AG08396 (cell line): ENCODE data around the gene DOCK11.

ENCODE experiments used
- DNase-seq: peaks from one replicate; pipeline ENCODE4 v3.0.0; 2012; ENCODE audit warnings: low spot score, mixed read lengths

DOCK11 gene

DNA sequence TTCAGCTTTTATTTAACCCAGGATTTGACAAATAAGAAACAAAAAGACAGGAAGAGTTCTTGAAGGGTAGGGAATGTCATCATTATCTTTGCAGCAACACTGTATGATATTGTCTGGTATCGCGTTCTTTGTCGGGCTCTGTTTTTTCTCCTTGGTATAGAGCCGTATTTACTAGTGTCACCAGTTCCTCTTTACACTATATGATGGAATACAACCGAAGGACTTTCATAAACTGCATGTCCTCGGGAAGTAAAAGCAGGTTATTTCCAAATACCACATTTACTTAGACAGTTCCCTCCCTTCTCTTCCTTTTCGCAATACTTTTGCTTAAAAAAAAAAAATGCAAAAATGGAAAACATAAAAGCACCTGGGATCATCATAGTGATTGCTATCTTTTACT, 135.2 kb downstream of the DOCK11 start:
- DNase-seq = no peak

DNA sequence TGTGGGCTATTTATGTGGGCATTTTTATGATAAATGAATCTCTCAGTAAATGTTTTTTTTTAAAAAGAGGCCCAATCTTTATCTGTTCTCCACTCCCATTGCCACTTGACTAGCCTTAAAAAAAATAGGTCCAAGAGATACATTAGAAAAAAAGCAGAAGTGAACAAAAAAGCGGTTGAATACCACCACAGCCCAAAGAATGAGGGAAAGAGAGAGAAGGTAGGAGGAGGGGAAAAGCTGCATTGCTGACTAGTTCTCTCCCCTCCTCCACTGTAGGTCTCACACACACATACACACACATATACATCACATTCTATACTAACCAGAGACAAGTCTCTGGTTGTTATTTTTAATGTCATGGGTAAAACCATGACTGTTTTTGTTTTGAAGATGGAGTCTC, 136.0 kb downstream of the DOCK11 start:
- no peak for DNase-seq

DNA sequence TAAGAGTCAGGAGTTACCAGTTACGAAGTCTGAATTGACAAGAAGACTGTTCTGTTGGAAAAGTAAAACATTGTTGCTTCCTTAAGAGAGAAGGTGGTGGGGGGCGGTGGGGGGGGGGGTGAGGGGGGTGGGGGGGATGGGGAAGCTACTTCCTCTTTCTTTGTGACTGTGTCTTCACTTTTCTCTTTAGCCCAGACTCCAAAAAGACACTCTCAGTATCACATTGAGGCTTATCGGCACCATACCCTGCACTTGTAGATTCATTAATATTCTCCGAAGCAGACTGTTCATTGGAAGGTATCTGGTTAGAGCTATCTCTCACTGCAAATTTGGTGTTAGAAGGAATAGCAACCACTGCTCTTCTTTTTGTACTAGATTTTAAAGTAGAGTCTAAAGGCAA, 137.2 kb downstream of the DOCK11 start:
- DNase-seq = no peak

DNA sequence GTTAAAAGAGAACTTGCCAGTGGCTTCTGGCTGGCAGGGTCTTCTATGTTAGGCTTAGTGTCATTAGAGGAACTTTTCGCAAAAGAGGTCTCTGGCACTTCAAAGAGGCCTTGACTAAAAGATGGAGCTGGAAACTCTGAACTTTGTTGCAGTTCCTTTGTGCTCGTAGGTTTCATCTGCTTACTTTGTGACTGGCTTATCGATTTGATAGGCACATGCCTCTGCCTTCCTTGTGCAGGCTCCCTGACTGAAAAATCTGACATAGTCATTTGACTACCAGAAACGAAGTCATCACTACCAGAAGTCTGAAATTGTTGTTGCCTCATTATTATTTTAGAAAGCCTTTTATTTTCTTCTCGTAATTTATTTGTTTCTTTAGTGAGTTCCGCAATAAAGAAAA, 137.9 kb downstream of the DOCK11 start:
- no peak for DNase-seq

DNA sequence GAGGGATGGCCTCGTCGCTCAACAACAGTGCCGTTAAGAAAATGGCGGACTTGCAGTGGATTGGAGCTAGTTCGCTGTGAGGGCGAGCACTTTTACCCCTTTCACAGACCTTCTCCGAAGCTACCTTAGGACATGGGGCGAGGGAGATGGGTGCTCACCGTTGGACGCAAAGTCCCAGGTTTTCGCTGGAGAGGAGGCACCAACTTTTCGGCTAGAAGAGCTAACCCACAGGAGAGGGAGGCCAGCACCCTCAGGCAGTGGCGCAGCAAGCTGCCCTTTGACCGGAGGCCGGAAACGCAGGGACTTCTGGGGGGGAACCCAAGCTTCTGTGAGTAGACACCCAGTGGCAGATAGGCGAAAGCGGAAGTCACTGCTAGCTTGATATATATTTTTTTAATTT, 138.7 kb downstream of the DOCK11 start:
- no peak for DNase-seq

DNA sequence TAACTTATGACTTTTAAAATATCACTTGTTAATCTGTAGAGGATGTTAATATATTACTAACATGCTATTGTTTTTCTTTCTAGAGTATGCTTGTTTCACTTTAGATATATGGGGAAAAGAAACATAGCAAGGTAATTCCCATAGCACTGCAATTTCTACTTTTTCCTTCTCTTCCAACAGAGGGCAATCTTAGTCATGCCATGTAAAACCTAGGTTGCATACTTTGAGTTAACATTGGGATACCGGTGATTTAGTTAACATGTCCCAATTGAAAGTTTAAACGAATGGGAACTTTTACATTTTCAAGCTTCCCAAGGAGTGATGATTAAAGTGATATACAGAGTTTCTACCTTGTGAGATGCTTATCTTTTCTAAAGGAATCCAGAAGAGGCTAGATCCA, 142.4 kb downstream of the DOCK11 start:
- DNase-seq = no peak

DNA sequence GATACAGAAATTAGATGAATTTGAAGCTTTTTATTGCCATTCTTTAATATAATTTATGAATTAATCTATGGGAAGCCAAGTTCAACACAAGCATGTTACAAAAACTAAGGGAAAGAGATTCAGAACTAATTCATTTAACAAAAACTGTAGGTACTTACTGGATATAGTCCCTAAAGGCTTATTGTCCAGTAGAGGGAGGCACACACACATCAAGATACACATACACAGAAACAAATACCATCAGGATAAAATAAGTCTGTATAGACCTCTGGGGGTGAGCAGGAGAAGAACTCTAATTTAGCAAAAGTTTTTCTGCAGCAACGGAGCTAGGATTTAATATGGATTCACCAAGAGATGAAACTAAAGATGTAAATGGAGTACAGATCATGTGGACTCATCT, 148.8 kb downstream of the DOCK11 start:
- peak; percentile 24 for DNase-seq

DNA sequence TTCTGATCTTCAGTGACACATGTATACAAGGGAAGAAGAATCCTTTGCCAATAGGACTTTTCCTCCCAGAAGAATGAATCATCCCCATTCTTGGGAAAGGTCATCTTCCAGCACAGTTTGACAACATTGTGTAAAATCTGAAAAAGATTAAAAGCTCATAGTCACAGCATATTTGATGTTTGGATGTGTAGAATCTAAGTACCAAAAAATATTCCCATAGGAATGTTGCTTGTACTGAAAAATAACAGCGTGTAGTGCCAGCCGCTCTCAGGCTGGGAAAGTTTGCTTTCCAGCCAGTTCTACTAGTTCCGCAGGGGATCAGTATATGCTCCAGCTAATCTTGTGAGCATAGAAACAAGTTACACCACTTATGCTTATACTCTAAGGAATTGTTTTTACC, 157.1 kb downstream of the DOCK11 start:
- DNase-seq = no peak

DNA sequence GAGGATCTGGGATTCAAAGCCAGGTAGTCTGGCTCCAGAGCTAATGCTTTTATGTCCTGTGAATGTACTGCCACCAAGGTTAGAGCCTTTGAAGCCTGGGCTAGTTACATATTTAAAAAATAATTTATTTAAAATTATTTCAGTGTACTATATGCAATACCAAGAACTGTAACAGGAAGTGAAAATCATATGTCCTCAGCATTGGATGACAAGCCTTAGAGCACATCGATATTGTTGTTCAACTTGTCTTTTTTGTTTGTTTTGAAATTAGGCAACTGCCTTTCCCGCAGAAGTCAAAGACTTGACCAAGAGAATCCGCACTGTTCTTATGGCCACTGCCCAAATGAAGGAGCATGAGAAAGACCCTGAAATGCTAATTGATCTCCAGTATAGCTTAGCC, 158.7 kb downstream of the DOCK11 start:
- no peak for DNase-seq

DNA sequence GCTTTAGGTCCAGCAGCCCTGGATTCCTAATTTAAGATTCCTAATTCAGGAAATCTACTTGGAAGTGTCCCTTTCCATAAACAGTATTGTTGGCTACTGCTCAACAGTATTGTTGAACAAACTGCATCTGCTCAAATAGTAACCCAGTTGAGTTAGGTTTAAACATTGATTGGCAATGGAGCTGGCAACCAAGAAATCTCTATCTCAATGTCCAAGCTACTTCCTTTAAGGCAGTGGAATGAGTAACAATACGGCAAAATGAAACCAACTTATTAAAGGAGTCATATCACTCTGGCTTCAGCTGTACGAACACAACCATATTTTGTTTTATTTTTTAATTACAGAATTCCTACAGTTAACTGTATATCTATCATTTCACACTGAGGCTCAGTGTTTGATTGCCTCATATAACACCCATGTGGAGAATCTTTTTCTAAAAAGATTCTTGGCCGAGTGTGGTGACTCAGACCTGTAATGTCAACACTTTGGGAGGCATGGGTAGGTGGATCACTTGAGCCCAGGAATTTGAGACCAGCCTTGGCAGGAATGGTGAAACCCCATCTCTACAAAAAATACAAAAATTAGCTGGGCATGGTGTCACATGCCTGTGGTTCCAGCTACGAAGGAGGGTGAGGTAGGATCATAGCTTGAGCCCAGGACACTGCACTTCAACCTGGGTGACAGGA, 160.1 kb downstream of the DOCK11 start:
- peak; percentile 7 for DNase-seq

DNA sequence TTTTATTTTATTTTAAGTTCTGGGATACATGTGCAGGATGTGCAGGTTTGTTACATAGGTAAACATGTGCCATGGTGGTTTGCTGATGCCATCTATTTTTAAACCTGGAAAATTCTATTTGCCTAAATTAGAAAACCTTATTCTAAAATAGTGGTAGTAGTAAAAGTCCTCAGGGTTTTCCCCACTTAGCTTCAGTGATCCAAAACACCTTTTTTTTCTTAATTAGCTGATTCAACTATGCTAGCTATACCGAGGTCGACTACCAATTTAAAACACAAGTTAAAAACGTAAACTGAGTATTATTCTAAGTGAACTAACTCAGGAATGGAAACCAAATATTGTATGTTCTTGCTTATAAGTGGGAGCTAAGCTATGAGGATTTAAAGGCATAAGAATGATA, 161.8 kb downstream of the DOCK11 start:
- DNase-seq = no peak

DNA sequence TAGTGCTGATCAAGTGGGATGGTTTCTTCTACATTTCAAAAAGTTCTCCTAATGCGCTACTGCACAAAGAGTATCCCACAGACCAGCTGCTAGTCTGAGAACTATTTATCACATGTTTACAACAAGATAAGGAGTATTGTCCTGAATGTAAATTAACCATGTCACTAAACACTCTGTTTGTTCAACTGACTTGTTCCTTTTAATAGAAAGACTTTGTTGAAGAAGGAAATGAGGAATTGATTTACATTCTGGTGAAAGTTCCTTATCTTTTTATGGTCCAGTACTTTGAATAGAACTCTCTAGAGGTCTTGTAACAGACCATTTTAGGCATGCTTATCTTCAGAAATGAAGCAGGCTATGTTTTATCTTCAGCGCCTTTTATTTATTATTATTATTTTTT, 164.5 kb downstream of the DOCK11 start:
- DNase-seq = no peak

DNA sequence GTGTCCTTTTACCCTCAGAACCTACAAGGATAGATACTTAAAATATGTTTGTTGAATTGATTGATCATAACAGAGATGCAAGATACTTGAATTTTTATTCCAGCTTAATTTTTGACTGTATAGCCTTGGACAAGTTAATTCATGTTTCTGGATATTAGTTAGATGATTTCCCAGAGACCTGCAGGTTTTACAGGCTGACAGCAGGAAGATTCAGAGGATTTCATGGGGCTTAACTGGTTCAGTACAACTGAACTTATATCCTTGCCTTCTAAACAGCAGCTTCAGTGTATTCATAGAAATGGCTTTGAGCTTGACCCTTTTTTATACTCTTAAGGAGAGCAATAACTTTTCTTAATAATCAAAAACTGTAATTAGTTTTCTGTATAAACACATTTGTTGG, 169.6 kb downstream of the DOCK11 start:
- no peak for DNase-seq

DNA sequence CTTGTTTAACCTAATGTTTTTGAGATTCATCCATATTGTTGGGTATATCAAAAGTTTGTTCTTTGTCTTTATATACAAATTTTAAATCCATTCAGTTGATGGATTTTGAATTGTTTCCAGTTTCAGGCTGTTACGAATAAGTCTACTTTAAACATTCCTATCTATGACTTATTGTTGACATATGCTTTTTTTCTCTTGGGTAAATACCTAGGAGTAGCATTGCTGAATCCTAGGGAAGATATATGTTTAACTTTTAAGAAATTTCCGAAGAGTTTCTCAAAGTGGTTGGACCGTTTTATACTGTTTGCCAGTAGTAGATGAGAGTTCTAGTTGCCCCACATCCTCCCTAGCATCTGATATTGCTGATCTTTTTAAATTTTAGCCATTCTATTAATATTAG, 170.9 kb downstream of the DOCK11 start:
- no peak for DNase-seq

DNA sequence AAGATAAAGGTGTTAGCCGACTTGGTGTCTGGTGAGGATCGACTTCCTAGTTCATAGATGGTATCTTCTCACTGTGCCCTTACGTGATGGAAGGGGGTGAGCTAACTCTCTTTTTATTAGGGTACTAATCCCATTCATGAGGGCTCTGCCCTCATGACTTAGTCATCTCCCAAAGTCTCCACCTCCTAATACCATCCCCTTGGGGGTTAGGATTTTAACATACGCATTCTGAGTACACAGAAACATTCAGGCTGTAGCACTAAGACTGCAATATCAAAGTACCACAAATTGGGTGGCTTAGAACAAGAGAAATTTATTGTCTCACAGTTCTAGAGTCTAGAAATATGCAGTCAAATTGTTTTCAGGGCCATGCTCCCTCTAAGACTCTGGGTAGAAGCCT, 173.8 kb downstream of the DOCK11 start:
- no peak for DNase-seq

DNA sequence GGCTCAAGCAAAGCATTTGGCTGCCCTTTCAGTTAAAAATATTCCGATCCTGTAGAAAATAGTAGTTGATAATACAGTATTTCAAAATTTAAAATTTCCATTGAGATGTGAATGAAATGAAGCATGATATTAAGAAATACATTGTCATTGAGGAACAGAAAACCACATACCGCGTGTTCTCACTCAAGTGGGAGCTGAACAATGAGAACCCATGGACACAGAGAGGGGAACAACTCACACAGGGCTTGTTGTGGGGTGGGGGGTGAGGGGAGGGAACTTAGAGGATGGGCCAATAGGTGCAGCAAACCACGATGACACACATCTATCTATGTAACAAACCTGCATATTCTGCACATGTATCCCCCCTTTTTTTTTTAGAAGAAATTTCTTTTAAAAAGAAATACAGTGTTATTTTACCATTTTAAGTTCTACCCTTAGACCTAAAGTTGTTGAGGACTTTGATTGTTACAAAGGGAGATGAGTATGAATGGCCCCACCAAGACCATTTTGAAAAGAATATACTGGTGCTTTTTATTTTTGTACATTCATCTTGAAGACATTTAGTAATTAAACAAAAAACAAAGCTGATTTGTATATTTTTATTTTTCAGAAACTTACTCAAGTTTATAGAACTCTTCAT, 179.8 kb downstream of the DOCK11 start:
- DNase-seq = no peak

DNA sequence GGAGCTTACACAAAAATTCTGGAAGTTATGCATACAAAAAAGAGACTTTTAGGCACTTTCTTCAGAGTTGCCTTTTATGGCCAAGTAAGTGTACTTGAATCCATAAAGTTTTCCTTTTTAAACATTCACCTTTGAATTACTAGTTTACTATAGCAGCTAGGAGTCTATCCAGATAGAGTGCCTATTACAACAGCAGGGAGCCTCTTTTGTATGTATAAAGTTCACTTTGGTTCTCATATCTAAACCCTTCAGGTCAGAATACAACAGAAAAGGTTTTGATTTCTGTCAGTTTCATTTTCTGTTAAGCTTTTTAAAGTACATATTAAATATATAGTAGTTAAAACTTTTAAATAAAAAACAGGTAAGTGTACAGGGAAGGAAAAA, 180.3 kb downstream of the DOCK11 start:
- DNase-seq = no peak

DNA sequence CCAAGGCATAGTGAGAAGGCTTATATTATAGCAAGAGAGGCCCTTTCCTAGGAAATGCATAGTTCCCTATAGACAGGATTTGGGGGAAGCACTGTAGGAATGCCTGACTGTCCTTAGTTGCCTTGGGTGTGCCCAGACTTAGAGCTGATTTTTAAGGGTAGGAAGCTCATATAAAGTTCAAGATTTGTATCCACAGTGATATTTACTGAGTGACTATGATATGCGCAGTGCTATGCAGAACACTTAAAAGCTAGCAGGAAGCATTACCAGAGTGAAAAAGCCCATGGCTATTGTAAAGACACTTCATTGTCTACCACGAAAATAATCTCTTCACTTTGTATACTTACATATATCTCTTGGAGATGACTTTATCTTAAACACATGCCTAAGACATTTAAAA, 181.7 kb downstream of the DOCK11 start:
- no peak for DNase-seq

DNA sequence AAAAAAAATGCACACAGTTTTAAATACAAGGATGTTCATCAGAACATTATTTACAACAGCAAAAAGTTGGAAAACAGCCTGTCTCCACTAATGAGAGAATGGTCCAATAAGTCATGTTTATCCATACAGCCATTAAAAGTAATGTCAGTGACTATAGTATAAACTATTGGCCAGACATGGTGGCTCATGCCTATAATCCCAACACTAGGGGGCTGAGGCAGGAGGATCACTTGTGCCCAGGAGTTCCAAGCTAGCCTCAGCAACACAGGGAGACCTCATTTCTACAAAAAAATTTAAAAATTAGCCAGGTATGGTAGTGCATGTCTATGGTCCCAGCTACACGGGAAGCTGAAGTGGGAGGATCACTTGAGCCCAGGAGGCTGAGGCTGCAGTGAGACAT, 183.7 kb downstream of the DOCK11 start:
- DNase-seq = no peak

DNA sequence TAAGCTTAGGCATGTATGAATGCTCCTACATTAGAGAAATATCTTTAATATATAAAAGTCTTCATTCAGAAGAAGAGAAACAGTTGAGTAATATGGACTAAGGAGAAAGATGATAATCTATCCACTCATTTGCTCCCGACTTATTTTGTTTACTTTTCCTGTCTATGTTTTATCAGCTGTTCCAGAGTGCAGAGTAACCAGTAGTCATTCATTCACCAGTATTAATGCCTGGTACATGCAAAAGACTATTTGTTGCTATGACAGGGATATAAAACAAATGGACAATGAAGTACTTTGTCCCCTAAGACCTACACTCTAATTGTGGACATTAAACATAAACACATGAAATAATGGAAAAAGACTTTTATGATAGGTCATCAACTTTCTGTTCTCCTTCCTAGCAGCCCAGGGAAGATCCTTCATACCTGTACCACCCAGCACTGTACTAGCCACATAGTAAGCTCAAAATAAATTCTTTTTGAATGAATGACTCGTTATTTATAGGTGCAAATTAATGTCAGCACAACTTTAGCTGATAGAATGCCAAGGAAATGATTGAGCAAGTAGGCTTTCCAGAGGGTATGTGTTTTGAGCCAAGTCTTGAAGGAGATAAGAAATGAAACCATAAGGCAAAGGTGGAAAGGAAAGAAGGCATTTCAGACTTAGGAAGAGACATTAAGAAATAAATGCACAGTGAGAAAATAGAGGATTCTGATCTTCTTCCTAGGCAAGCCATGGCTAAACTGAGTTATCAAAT, 186.8 kb downstream of the DOCK11 start:
- no peak for DNase-seq

DNA sequence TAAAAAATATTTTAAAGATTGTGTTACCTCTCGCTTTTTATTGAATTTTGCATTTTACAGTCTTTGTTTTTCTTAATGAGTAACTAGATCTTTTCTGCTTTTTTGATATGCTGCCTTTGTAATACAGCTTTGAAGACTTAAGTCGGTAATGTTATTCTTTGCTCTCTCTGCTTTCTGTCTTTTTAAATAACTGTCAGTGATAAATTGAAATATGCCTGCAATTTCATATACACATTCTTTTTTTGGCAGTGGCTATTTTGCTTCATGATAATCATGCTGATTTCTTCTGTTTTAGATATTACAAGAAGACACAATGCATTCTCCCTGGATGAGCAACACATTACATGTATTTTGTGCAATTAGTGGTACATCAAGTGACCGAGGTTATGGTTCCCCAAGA, 189.8 kb downstream of the DOCK11 start:
- no peak for DNase-seq

DNA sequence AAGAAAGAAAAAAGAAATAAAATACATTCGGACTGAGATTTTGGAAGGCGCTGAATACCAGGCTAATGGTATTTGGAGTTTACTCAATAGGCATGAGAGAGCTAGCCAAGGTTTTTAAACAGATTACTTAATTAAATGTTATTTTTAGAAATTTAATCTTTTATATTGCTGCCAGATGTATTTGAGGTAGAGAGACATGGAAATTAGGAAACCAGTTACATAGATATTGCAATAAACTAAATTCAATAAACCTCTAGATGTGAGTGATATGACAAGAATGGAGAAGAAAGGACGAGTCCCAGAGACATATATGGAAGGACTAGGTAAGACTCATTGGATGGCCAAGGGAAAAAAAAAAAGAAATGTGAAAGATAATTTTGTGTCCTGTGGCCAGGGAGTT, 193.3 kb downstream of the DOCK11 start:
- no peak for DNase-seq

DNA sequence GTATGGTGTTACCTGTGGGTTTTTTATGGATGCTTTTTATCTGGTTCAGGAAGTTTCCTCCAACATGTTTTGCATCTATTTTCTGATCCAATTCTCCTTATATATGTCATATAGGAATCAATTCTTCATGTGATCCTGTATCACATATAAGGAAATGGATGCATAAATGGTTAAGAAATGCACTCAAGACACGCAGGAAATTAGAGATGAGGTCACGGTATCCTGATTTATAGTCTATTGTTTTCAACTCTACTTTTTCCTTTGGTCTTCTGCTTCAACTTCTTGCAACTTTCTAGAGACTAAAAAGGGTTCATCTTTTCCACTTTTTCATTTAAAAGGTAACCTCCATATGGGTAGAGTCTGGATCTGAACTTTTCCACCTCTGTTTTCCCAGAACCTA, 198.2 kb downstream of the DOCK11 start:
- DNase-seq = no peak

DNA sequence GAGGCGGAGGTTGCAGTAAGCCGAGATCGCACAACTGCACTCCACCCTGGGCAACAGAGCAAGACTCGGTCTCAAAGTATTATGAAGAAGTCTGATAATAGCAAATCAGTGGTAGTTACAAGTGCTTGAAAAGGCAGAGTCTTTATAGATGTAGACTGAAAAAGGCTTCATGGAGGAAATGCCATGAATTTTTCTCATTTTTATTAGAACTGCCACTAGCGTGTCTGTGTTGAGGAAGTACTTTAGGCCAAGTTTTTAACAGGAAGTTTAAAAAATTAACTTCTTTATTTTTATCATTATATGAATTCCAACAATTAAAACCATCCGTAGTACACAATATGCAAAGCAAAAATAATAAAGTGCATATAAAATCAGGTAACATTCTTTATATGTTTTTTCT, 199.0 kb downstream of the DOCK11 start:
- DNase-seq = no peak
